Measurements from ENCODE around the gene KREMEN1.

KREMEN1 gene

GRCh38 chr22:29167032-29167911 is 94.4 kb downstream of the KREMEN1 start:
- in situ Hi-C loops (cut with MboI; ENCODE audit: low sequenced_read_pairs), result no loop called here

- in situ Hi-C loops (cut with MboI; ENCODE audit: low sequenced_read_pairs), result no loop called here
These were observed 98.9 kb downstream of the KREMEN1 start for GRCh38 chr22:29171721-29172120.

GRCh38 chr22:29172216-29172615 is 99.4 kb downstream of the KREMEN1 start:
- in situ Hi-C loops (cut with MboI; ENCODE audit: low sequenced_read_pairs), result no loop called here

GRCh38 chr22:29175312-29175835 is 102.5 kb downstream of the KREMEN1 start:
- in situ Hi-C loops (cut with MboI; ENCODE audit: low sequenced_read_pairs), result no loop called here

- in situ Hi-C loops (cut with MboI; ENCODE audit: low sequenced_read_pairs), result no loop called here
These were observed 111.4 kb downstream of the KREMEN1 start for GRCh38 chr22:29183971-29184848.

GRCh38 chr22:29184849-29185490 is 112.1 kb downstream of the KREMEN1 start:
- in situ Hi-C loops (cut with MboI; ENCODE audit: low sequenced_read_pairs), result no loop called here

GRCh38 chr22:29186302-29186701 is 113.5 kb downstream of the KREMEN1 start:
- in situ Hi-C loops (cut with MboI; ENCODE audit: low sequenced_read_pairs), result no loop called here

GRCh38 chr22:29187831-29188230 is 115.0 kb downstream of the KREMEN1 start:
- in situ Hi-C loops (cut with MboI; ENCODE audit: low sequenced_read_pairs), result no loop called here

GRCh38 chr22:29190051-29190450 is 117.2 kb downstream of the KREMEN1 start:
- in situ Hi-C loops (cut with MboI; ENCODE audit: low sequenced_read_pairs), result no loop called here

- in situ Hi-C loops (cut with MboI; ENCODE audit: low sequenced_read_pairs), result no loop called here
These were observed 118.1 kb downstream of the KREMEN1 start for GRCh38 chr22:29190918-29191317.

- in situ Hi-C loops (cut with MboI; ENCODE audit: low sequenced_read_pairs), result no loop called here
These were observed 120.2 kb downstream of the KREMEN1 start for GRCh38 chr22:29193021-29193420.

- in situ Hi-C loops (cut with MboI; ENCODE audit: low sequenced_read_pairs), result no loop called here
These were observed 121.3 kb downstream of the KREMEN1 start for GRCh38 chr22:29194184-29194583.

- in situ Hi-C loops (cut with MboI; ENCODE audit: low sequenced_read_pairs), result no loop called here
These were observed 122.5 kb downstream of the KREMEN1 start for GRCh38 chr22:29195118-29195963.

GRCh38 chr22:29195964-29196666 is 123.3 kb downstream of the KREMEN1 start:
- in situ Hi-C loops (cut with MboI; ENCODE audit: low sequenced_read_pairs), result no loop called here

GRCh38 chr22:29197096-29197495 is 124.3 kb downstream of the KREMEN1 start:
- in situ Hi-C loops (cut with MboI; ENCODE audit: low sequenced_read_pairs), result no loop called here

GRCh38 chr22:29198240-29198639 is 125.4 kb downstream of the KREMEN1 start:
- in situ Hi-C loops (cut with MboI; ENCODE audit: low sequenced_read_pairs), result no loop called here

GRCh38 chr22:29199702-29200400 is 127.0 kb downstream of the KREMEN1 start:
- in situ Hi-C loops (cut with MboI; ENCODE audit: low sequenced_read_pairs), result no loop called here

- in situ Hi-C loops (cut with MboI; ENCODE audit: low sequenced_read_pairs), result no loop called here
These were observed 128.1 kb downstream of the KREMEN1 start for GRCh38 chr22:29200901-29201300.

- in situ Hi-C loops (cut with MboI; ENCODE audit: low sequenced_read_pairs), result no loop called here
These were observed 128.9 kb downstream of the KREMEN1 start for GRCh38 chr22:29201782-29202181.
